HG02970 (cell line): ENCODE results near the gene VOPP1.
"Not testable (repeated sequence)": the region's sequence is repeated elsewhere in the genome, so short reads cannot be mapped to it uniquely, and the experiment has no call there.

ENCODE experiments used
- ATAC-seq: cut with Tn5 transposase; IDR thresholded peaks from one replicate; pipeline ENCODE4 v1.9.1; 2021; ENCODE audit warnings: mild to moderate bottlenecking, moderate library complexity, moderate number of reproducible peaks; ENCODE audit not compliant: unreplicated experiment, low FRiP score

VOPP1 gene

GRCh38 chr7:55587687-55588378, 15.5 kb upstream of the VOPP1 start:
- no peak for ATAC-seq

DNA sequence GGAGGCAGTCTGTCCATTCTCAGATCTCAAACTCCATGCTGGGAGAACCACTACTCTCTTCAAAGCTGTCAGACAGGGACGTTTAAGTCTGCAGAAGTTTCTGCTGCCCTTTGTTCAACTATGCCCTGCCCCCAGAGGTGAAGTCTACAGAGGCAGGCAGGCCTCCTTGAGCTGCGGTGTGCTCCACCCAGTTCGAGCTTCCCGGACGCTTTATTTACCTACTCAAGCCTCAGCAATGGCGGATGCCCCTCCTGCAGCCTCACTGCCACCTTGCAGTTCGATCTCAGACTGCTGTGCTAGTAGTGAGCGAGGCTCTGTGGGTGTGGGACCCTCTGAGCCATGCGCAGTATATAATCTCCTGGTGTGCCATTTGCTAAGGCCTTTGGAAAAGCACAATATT, 10.4 kb upstream of the VOPP1 start:
- not testable (repeated sequence) for ATAC-seq

DNA sequence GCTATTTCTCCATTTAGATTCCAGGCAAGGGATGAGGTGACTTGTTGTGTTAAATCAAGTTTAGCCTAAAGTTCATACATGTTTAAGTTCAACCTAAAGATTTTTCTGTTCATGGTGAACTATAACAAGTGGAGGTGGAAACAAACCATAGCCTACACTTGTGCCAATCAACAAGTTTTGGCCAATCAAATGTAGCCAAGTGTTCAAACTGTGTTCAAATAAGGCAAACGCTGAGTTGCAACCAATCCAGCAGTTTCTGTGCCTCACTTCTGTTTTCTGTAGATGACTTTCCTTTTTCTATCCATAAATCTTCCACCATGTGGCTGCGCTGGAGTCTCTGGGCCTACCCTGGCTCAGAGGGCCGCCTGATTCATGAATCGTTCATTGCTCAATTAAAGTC, 4.5 kb upstream of the VOPP1 start:
- no peak for ATAC-seq

DNA sequence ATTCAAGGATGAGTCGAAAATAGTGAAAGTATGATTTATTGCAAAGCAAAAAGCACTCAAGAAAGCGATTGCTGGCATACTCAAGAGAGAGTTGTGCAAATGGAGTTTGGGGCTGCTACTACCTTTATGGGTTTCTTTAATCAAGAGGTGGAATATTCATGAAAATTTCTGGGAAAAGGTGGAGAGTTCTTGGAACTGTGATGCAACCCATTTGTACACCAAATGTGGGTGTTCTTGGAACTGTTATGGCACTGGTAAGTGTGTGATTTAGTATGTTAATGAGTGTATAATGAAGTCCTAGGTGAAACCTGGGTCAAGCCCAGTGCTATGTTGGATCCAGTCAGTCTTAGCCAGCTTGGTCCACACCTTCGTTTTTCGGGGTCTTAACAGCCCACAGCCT, 3.4 kb upstream of the VOPP1 start:
- no peak for ATAC-seq

GRCh38 chr7:55575098-55575497, 2.8 kb upstream of the VOPP1 start:
- no peak for ATAC-seq

- no peak for ATAC-seq
Observed at GRCh38 chr7:55574051-55574717, 1.9 kb upstream of the VOPP1 start.

DNA sequence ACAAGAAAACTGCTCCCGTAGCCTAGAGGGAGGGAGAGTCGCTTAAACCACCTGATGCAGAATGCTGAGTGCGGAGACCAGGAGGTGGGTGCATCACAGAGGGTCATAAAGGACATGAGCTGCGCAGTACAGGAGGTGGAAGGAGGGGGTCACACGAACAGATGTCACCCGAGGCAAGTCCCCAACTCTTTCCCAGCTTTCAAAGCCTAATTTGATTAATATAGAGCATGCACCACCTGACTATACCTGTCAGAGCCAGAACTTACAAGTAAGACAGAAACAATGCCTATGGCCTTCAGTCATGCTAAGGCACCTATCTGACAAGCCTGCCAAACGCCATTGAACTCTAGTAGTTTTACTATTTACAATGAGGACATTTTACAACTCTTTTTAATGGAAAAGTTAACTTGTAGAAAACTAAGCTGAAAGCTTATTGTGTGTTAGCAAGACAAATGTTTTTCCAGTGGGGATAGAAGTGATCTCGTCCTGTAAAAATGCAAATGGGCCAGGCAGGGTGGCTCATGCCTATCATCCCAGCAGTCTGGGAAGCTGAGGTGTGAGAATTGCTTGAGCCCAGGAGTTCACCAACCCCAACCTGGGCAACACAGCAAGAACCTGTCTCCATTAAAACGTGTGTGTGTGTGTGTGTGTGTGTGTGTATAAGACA, 1.1 kb upstream of the VOPP1 start:
- no peak for ATAC-seq

GRCh38 chr7:55571511-55572377, 558 bp downstream of the VOPP1 start:
- ATAC-seq, result peak; percentile 24

DNA sequence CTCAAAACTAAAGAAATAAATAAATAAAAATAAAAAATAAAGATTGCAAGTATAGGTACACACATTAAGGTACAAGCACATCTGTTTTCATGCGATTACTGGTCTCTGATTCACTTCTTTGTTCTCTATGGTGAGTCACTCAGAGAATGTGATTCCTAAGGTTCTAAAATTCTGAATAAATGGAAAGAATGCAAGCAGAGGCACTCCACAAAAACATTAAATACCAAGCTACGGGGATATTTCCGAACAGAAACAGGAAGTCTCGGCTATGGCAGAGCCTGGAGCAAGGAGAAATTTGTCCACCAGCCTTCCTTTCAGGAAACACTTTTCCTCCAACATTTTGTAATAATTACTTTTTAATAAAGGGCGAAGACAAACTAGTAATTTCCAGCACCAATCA, 1.4 kb downstream of the VOPP1 start:
- ATAC-seq, result no peak

DNA sequence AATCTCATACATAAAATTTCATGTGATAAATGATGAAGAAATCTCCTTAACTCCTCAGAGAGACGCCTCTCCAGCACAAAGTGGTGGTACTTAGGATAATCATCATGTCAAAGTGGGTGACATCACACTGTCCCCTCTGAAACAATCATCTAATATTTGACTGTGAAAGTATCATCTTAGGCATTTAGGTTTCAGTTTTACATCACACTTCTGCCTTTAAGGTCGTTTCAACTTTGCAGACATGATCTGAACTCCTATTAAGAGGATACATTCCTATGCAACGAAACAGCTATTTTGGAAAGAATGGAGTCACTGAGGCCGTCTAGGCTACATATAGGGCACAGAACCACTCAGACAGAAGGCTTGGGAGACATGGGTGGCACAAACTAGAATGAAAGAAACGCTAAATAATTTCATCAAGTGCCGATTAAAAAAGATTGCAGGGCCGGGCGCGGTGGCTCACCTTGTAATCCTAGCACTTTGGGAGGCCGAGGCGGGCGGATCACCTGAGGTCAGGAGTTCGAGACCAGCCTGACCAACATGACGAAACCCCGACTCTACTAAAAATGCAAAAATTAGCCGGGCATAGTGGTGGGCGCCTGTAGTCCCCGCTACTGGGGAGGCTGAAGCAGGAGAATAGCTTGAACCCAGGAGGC, 2.0 kb downstream of the VOPP1 start:
- ATAC-seq, result no peak

GRCh38 chr7:55569797-55570196, 2.5 kb downstream of the VOPP1 start:
- ATAC-seq, result no peak

DNA sequence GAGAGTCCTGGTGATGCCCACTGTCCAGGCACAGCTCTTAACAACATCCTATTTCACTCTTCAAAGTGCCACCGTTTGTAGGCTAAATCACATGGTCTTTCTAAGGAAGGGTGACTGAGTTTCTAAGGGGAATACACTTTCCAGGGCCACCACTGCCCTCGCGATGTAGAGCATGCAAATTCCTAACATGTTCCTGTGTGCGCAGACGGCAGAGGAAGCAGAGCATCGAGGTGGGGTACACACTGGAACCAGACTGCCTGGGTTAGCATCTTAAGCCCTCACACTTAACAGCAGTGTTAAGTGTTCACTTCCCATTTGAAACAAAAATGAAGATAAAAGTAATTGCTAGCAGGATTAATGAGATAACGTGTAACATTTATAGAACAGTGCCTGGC, 3.0 kb downstream of the VOPP1 start:
- no peak for ATAC-seq

DNA sequence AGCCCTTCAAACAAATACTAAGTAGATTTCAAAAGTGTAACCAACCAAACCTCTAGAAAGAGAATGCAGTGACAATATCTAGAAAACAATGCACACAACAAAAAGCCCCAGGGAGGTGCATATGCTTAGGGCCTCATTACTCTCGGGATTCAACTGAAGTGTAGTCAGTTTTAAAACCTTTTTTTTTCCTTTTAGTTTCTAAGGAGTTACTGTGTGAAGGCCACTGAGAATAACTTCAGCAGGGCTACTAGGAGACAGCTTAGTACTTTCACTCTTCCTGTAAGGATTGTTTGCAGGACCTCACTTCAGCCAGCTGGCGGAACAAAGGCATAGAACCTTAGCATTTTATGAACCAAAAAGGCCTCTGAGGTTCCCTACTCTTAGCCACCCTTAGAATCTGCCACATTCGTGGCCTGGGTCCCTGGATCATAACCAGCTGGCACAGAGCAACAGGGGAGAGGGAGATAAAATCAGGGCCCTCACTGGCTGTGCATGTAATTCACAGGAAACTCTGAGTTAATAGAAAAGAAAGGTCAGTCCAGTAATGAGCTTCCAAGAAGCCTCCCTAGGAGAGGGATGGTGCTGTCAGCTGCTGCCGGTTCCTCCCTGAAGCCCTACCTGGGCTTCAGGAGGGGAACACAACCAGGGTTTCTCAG, 3.6 kb downstream of the VOPP1 start:
- no peak for ATAC-seq

DNA sequence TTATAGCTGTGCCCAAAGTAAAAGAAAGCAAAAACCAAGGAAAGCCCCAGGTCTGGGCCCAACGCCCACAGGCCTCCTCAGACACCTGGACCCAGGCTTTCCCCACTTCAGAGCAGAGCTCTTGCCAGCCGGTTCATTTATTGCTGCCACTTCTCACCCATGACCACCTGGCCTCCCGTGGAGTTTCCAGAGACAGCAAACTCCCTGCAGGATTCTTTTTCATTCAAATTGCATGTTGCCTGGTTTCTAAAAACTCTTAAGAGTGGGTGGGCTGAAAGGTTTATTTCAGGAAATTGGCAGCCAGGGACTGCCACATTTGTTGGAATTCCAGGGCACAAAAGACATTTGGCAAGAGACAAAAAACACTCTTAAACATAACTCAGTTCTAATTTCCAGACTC, 4.7 kb downstream of the VOPP1 start:
- no peak for ATAC-seq

DNA sequence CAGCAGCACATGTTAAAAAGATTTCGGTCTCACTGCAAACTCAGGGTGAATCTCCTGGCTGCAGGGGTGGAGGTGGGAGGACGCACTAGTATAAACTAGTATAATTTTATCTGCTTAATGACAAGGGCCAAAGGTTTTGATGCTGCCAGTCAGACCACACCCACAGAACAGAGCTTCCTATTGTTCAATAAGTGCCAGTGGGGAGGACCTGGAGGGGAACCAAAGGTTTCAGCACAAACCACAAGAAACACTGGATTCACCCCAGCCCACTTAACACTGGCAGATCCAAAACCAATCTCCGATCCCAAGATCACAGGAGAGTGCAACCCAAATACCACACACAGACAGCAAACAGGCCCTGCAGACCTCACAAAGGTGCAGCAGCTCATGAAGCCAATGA, 6.6 kb downstream of the VOPP1 start:
- no peak for ATAC-seq

DNA sequence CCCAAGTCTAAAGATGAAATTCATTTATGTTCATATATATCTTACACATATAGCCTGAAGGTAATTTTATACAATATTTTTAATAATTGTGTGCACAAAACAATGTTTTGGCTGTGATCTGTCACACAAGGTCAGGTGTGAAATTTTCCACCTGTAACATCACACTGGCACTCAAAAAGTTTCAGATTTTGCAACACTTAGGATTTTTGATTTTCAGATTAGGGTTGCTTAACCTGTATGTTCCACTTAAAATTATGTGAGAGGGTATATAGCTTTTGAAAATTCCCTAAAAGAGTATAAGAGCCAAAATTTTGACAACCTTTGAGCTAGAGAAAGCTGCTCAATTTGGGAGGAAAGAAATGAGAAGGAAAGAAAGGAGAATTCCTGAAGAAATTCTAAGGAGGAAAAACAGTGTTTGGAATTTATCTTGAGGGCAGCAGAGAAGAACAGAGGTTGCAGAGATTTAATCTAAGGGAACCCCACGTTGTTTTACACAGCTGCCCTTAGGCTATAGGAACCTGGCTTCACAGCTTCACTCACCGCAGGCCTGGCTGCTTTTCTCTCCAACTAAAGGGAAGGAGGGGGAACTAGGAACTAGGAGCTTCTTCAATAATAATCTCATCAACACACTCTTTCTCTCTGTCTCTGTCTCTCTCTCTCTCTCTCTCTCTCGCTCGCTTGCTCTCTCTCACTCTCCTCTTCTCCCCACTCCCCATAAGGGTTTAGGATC, 8.5 kb downstream of the VOPP1 start:
- ATAC-seq, result no peak

DNA sequence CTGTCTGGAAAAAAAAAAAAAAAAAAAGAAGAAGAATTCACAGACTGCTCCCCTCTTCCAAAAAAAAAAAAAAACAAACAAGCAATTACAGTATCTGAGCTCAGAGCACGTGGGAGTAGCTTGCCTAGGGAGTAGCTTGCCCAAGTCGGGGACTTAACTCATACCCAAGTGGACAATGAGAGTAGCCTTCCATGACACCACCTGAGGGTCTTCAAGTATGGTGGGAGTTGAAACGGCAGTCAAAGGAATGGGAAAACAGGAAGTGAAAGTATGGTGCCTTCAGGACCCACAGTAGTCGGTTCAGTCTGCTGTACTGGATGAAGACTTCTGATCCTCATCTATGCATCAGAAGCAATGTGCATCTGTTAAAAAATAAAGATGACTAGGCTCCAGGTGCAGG, 10.6 kb downstream of the VOPP1 start:
- no peak for ATAC-seq

DNA sequence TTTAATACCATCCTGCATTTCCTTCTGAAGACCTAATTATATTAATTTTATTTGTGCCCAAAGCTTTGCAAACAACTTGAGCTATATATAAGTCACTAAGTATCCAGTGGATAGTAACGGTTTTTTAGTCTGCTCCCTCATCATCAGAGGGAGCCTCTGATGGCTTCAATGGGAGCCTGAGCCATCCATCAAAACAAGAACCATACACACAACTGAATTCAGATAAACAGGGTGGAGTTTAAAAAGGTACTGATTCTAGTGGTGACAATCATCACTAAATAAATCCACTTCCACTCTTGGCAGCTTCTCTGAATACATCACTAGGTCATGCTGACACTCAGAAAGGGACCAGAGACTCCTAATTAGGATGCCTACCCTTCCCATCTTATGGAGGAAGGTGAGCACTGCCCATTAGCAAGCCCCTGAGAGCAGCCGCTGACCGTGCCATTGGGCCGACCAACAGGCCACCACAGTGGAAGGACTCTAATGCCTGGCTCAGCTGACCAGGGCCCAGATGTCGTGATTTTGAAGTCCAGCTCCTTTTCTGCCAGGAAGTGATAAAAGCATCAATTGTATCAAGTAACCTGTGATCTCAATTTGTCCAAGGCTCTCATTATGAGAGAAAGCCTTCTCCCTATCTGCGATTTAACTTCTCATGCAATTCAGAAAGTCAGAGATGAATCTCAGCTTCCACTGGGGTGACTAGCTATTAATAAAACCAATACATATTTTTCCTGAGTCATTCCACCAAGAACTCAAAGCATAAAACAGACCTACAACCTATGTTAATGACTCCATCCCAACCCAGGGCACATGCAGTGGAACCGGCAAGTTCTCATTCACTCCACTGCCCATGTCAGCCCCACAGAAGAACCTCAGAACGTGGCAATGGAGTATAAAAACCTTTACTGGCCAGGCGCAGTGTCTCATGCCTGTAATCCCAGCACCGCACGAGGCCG, 13.1 kb downstream of the VOPP1 start:
- no peak for ATAC-seq
